HL-60/S4 treated with retinoic acid at 250 ng/mL for 4 days and 3 days (cell line): Measurements from ENCODE around the gene IPP.
"Not testable (repeated sequence)": the region's sequence is repeated elsewhere in the genome, so short reads cannot be mapped to it uniquely, and the experiment has no call there.

Experiments used
- in situ Hi-C: fragments of 300-500 bp; cut with MboI; formaldehyde crosslinking; loops from 2 replicates; pipeline ENCODE4 v1.7.0; 2022; ENCODE audit warnings: low sequenced_read_pairs

The IPP gene

GRCh38 chr1:45746922-45747321 lies 3.5 kb downstream of the IPP start:
- in situ Hi-C loops = no loop called here

- in situ Hi-C loops = not testable (repeated sequence)
Observed at GRCh38 chr1:45739641-45740156, 10.8 kb downstream of the IPP start.

GRCh38 chr1:45739137-45739536 lies 11.3 kb downstream of the IPP start:
- in situ Hi-C loops = no loop called here

DNA sequence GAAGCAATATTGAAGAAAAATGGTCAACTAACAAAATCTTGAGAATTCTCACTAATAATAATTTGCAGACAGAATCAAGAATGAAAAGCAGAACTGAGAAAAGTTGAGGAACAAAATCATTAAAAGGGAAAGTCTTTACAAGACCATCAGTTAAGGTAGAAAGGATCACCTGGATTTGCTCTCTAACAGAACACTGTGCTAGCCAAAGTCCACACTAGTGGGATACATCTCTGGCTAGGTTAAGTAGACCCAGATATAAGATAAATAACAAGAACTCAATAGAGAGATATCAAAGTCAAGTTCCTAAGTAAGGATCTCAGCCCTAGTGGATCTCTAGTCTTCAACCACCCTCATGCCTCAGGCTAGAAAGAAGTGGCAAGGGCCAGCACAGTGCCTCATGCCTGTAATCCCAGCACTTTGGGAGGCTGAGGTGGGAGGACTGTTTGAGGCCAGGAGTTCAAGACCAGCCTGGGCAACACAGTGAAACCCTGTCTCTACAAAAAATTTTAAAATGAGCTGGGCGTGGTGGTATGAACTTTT lies 19.6 kb downstream of the IPP start:
- in situ Hi-C loops = no loop called here

DNA sequence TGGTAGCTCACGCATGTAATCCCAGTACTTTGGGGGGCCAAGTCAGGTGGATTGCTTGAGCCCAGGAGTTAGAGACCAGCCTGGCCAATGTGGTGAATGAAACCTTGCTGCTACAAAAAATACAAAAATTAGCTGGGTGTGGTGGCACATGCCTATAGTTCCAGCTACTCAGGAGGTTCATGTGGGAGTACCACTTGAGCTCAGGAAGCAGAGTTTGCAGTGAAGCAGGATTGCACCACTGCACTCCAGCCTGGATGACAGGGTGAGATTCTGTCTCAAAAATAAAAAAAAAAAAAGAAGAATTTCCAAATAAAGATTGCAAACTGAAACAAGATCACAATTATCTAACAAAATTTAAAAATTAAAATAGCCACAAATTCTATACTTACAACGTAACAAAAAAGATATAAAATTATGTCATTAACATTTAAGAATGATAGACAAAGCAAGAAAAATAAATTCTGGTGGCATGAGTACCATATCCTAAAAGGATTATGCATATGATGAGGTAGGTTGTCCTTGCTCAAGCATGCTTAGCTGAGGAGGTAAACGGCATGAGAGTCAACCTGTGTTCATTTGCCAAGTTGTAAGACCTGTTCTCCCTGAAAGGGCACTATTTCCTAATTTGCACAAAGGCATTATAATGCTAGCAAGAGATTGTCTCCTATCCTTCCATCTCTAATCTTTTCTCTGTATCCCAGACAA lies 20.2 kb downstream of the IPP start:
- in situ Hi-C loops = no loop called here

- in situ Hi-C loops = not testable (repeated sequence)
Observed at GRCh38 chr1:45726007-45726406, 24.4 kb downstream of the IPP start.

- in situ Hi-C loops = no loop called here
Observed at GRCh38 chr1:45723248-45723930, 27.1 kb downstream of the IPP start.

GRCh38 chr1:45722809-45723208 lies 27.6 kb downstream of the IPP start:
- in situ Hi-C loops = no loop called here

DNA sequence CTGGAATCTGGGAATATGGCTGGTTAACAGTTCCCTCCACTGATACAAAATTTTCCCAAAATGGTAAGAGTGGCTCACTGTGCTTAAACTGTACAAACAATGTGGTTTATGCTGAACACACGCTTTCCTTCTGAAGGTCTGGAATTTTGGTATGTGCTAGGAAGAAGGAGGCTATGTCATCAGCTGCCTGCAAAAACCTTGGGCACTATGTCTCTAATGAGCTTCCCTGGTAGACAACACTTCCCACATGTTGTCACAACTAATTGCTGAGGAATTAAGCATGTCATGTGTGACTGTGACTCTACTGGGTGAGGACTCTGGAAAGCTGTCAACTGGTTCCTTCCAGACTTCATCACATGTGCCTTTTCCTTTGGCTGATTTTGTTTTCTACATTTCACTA lies 29.2 kb downstream of the IPP start:
- in situ Hi-C loops = no loop called here

GRCh38 chr1:45718289-45718688 lies 32.2 kb downstream of the IPP start:
- in situ Hi-C loops = no loop called here

- in situ Hi-C loops = not testable (repeated sequence)
Observed at GRCh38 chr1:45717386-45717785, 33.1 kb downstream of the IPP start.

- in situ Hi-C loops = no loop called here
Observed at GRCh38 chr1:45716700-45717099, 33.8 kb downstream of the IPP start.

GRCh38 chr1:45713711-45714110 lies 36.7 kb downstream of the IPP start:
- in situ Hi-C loops = no loop called here

GRCh38 chr1:45704637-45705036 lies 45.8 kb downstream of the IPP start:
- in situ Hi-C loops = no loop called here

GRCh38 chr1:45694823-45695222 lies 55.6 kb downstream of the IPP start:
- in situ Hi-C loops = no loop called here

DNA sequence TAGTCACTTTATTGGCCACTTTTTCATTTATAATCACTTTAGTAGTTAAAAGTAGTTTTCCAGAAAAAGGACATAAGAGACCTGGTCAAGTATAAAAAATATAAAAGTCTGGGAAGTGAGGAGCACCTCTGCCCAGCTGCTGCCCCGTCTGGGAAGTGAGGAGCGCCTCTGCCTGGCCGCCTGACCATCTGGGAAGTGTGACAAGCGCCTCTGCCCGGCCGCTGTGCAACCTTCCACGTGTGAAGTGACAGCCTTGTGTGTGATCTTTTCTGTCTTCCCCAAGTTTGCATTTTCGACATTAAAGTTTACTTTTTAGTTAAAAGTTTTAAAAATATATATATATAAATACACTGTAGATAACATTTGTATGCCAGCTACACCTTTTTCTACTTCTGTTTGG lies 56.6 kb downstream of the IPP start:
- in situ Hi-C loops = not testable (repeated sequence)

DNA sequence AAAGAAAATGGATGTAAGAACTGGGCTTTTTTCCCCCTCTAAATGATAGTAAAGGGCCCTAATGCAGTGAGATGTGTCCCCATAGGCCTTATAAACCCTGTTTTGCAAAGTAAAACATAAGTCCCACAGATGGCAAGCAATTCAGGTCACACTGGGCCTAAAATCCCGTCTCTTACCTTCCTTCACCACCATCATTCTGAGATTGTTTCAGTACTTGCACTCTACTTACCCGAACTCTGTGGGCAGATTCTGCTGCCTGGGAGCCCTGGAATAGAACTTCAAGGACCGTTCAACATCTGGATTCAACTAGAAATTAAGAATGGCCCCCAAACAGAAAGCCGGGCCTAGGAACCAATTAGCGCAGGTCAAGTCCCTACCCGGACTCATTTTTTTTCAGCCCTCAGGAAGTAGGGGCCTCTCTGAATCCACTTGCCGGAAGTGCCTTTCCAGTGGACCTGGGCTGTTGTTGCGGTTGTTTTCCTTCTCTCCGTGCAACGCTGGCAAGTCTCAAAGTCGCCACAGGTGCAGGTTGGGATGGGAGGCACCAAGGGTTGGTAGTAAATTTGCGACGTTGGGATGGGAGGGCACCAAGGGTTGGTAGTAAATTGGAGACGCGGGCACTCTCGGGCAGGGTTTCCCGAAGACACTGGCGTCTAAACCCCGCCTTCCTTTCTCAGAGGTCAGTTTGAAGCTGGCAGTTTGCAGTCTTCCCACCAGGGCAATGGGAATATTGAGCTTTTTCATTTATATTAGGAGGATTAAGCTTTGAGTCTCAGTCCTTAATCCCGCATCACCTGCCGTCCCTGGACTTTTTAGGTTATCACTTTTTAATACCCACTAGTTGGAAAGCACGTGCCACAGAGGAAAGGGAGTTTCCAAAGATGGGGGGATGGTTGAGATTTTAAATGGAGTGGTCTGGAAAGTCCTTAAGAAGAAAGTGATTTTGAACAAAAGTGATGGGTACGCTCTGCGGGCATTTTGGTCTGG lies 62.4 kb downstream of the IPP start, which contains the start of gene TMEM69:
TSS of gene TMEM69 (plus strand) at position 428 of the 987 bp plus-strand sequence. CDS start 2,888 bp downstream, outside the sequence.
- in situ Hi-C loops = no loop called here

DNA sequence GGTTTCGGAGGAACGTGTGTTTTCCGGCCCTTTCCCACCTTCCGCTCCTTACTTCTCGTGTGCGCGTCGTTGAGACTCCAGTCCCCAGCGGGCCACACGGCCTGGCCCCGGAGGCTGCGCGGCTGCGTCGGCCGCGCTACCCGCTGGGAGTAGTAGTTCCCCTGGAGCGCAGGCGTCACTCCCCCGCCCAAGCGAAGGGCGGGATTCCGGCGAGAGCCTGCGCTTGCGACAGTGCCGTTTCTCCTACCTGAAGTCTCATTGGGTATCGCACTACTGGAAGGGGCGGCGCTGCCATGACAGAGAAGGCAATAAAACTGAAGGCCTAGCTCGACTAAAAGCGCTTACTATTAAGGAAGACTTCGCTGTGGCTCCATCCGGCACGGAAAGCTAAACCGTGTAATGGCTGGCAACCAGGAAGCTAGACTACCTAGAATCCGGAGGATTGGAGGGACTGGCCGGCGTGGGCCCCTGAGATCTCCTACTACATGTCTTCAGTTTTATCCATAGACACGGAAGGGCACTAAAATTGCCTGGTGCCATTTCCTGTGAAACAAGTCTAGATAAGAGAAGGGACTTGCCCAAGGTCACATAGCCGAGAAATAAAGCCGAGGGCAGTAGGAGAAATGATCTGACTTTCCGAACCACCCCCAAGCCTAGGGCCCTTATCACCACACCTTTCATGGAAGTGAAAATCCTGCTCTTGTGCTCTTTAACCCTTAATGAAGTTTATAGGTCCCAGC lies 63.3 kb downstream of the IPP start:
- in situ Hi-C loops = no loop called here

GRCh38 chr1:45686288-45687013 lies 64.0 kb downstream of the IPP start, which contains the start of gene GPBP1L1:
TSS of gene GPBP1L1 (minus strand) at chr1:45686533. CDS start at chr1:45659087, 27,446 bp downstream.
- in situ Hi-C loops = no loop called here

DNA sequence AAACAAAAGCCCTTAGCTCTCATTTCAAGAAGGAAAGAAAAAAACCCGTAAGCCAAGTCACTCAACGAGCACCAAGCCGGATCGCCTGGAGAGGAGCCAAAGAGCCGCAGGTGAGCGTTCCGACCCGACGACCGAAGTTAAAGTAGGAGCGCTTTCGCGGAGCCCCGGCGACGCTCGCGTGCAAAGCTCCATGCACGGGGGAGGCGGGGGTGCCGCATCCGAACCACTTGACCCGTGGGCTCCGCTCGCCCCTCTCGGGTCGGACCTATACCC lies 64.5 kb downstream of the IPP start:
- in situ Hi-C loops = no loop called here
